Activated naive CD4-positive, alpha-beta T cell treated with anti-CD3 and anti-CD28 coated beads, Interleukin-2, amount 50 U/mL, for 24 hours (primary cell): Measurements from ENCODE around the gene ATF2.

Experiments used
- H3K27ac Mint-ChIP-seq: one replicate; pipeline ENCODE4 v1.8.0; 2021; ENCODE audit warnings: mild to moderate bottlenecking, mixed read lengths
- H3K27me3 Mint-ChIP-seq: one replicate; pipeline ENCODE4 v1.8.0; 2021; ENCODE audit warnings: mixed read lengths
- H3K36me3 Mint-ChIP-seq: one replicate; pipeline ENCODE4 v1.8.0; 2021; ENCODE audit warnings: mixed read lengths
- H3K4me1 Mint-ChIP-seq: one replicate; pipeline ENCODE4 v1.8.0; 2021; ENCODE audit warnings: mixed read lengths
- H3K4me3 Mint-ChIP-seq: one replicate; pipeline ENCODE4 v1.8.0; 2021; ENCODE audit warnings: mild to moderate bottlenecking, mixed read lengths
- H3K9me3 Mint-ChIP-seq: one replicate; pipeline ENCODE4 v1.8.0; 2021; ENCODE audit warnings: mixed read lengths

Gene ATF2

GRCh38 chr2:175175320-175175719 is 7.3 kb upstream of the ATF2 start:
- Mint-ChIP-seq H3K4me1 (peaks cover 41% of the 10 kb centered on the region), H3K27ac (no peak overlapping the region), H3K9me3 (no peaks in the 10 kb centered on the region), H3K36me3 (peaks cover 15% of the 10 kb centered on the region), H3K27me3 (no peaks in the 10 kb centered on the region), H3K4me3 (no peak overlapping the region)

DNA sequence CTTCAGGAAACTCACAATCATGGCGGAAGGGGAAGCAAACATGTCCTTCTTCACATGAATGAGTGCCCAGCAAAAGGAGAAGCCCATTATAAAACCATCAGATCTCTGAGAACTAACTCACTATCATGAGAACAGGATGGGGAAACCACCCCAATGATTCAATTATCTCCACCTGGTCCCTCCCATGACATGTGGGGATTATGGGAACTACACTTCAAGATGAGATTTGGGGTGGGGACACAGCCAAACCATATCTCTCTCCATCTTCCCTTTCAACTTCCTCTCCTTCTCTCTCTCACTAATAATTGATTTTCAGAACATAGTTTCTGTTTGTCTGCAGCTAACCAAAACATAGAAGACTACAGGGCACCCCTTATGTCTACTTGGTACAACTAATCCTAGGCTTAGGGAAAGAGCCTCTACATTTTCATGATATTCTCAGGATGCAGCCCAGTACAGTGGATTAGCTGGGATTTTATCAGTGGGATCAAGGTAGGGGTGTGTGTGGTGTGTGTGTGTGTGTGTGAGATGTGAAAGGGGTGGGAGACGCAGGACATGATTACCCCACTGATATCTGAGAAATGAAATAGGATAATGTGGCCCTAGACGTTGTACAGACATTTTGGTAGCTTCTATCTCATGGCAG is 2.8 kb upstream of the ATF2 start:
- H3K36me3 Mint-ChIP-seq, result peaks cover 11% of the 10 kb centered on the region
- no peak overlapping the region for H3K4me3 Mint-ChIP-seq
- H3K27me3 Mint-ChIP-seq, result no peaks in the 10 kb centered on the region
- H3K4me1 Mint-ChIP-seq, result peaks cover 58% of the 10 kb centered on the region
- no peaks in the 10 kb centered on the region for H3K9me3 Mint-ChIP-seq
- H3K27ac Mint-ChIP-seq, result no peak overlapping the region

- Mint-ChIP-seq H3K9me3 (no peaks in the 10 kb centered on the region), H3K36me3 (peaks cover 3% of the 10 kb centered on the region), H3K27me3 (no peaks in the 10 kb centered on the region), H3K4me3 (peak overlapping the region; percentile 94), H3K4me1 (peaks cover 60% of the 10 kb centered on the region), H3K27ac (peak overlapping the region; percentile 17)
Observed at GRCh38 chr2:175169191-175169590, 1.2 kb upstream of the ATF2 start.

- Mint-ChIP-seq H3K36me3 (peaks cover 3% of the 10 kb centered on the region), H3K4me1 (peaks cover 55% of the 10 kb centered on the region), H3K27me3 (no peaks in the 10 kb centered on the region), H3K4me3 (peak overlapping the region; percentile 94), H3K9me3 (no peaks in the 10 kb centered on the region), H3K27ac (peak overlapping the region; percentile 98)
Observed at GRCh38 chr2:175168564-175168945, 552 bp upstream of the ATF2 start.

- Mint-ChIP-seq H3K36me3 (no peaks in the 10 kb centered on the region), H3K27me3 (no peaks in the 10 kb centered on the region), H3K4me3 (peak overlapping the region; percentile 94), H3K9me3 (no peaks in the 10 kb centered on the region), H3K27ac (peak overlapping the region; percentile 98), H3K4me1 (peaks cover 58% of the 10 kb centered on the region)
Observed at GRCh38 chr2:175167076-175167791, 769 bp downstream of the ATF2 start.

GRCh38 chr2:175166216-175166824 is 1.7 kb downstream of the ATF2 start:
- no peaks in the 10 kb centered on the region for H3K9me3 Mint-ChIP-seq
- H3K4me3 Mint-ChIP-seq, result peak overlapping the region; percentile 94
- H3K27me3 Mint-ChIP-seq, result no peaks in the 10 kb centered on the region
- peaks cover 67% of the 10 kb centered on the region for H3K4me1 Mint-ChIP-seq
- H3K27ac Mint-ChIP-seq, result peak overlapping the region; percentile 35
- H3K36me3 Mint-ChIP-seq, result no peaks in the 10 kb centered on the region

GRCh38 chr2:175164235-175164634 is 3.8 kb downstream of the ATF2 start:
- no peak overlapping the region for H3K4me3 Mint-ChIP-seq

GRCh38 chr2:175158894-175159293 is 9.1 kb downstream of the ATF2 start:
- H3K9me3 Mint-ChIP-seq, result no peaks in the 10 kb centered on the region
- H3K27ac Mint-ChIP-seq, result no peak overlapping the region
- H3K4me3 Mint-ChIP-seq, result no peak overlapping the region
- H3K4me1 Mint-ChIP-seq, result peaks cover 55% of the 10 kb centered on the region
- H3K36me3 Mint-ChIP-seq, result peaks cover 3% of the 10 kb centered on the region
- H3K27me3 Mint-ChIP-seq, result no peaks in the 10 kb centered on the region

More at GRCh38 chr2:175164235-175164634, 3.8 kb downstream of the ATF2 start:
- H3K27me3 Mint-ChIP-seq, result no peaks in the 10 kb centered on the region
- peaks cover 65% of the 10 kb centered on the region for H3K4me1 Mint-ChIP-seq
- H3K36me3 Mint-ChIP-seq, result peaks cover 3% of the 10 kb centered on the region
- H3K27ac Mint-ChIP-seq, result no peak overlapping the region
- no peaks in the 10 kb centered on the region for H3K9me3 Mint-ChIP-seq

DNA sequence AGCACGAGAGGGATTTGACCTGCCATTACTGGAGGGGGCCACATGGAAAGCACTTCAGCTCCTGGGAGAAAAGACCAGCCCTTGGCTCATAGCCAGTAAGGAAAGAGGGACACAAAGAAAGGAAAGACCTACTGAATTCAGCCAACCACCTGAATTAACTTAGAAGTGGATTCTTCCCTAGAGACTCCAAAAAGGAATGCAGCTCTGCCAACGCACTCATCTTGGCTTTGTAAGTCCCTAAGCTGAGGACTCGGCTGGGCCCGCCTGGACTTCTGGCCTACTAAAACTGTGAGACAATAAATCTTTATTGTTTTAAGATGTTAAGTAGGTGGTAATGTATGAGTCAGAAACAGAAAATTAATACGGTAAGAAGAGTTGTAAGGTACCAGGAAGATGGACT is 11.5 kb downstream of the ATF2 start:
- Mint-ChIP-seq H3K27me3 (no peaks in the 10 kb centered on the region), H3K4me1 (peaks cover 61% of the 10 kb centered on the region), H3K36me3 (peaks cover 3% of the 10 kb centered on the region), H3K27ac (no peak overlapping the region), H3K4me3 (no peak overlapping the region), H3K9me3 (no peaks in the 10 kb centered on the region)

DNA sequence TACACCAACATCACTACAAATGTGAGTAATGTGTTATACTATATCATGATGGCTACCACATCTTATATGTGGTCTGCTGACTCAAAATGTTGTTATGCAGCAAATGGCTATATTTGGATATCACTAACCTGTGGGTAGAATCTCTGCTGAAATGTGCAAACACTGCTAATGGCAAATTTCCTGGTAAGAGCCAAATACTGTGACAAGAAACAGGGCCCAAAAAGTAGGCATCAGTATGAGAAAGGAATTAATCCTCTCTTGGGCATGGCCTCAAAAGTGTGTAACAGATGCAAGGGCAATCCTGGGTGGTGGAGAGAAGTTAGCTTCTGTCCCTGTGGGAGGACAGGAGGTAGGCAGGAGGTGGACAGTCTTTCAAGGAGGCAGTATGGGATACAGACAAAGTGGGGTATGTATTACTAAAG is 13.3 kb downstream of the ATF2 start:
- Mint-ChIP-seq H3K27me3 (no peaks in the 10 kb centered on the region), H3K9me3 (no peaks in the 10 kb centered on the region), H3K4me1 (peaks cover 54% of the 10 kb centered on the region), H3K4me3 (no peak overlapping the region), H3K27ac (peak overlapping the region; percentile 26), H3K36me3 (peaks cover 3% of the 10 kb centered on the region)

GRCh38 chr2:175152242-175152641 is 15.8 kb downstream of the ATF2 start:
- Mint-ChIP-seq H3K4me1 (peaks cover 70% of the 10 kb centered on the region), H3K4me3 (no peak overlapping the region), H3K36me3 (peaks cover 9% of the 10 kb centered on the region), H3K9me3 (no peaks in the 10 kb centered on the region), H3K27ac (no peak overlapping the region), H3K27me3 (no peaks in the 10 kb centered on the region)

- no peak overlapping the region for H3K27ac Mint-ChIP-seq
- no peaks in the 10 kb centered on the region for H3K27me3 Mint-ChIP-seq
- H3K4me1 Mint-ChIP-seq, result peaks cover 69% of the 10 kb centered on the region
- no peaks in the 10 kb centered on the region for H3K9me3 Mint-ChIP-seq
- peaks cover 9% of the 10 kb centered on the region for H3K36me3 Mint-ChIP-seq
- no peak overlapping the region for H3K4me3 Mint-ChIP-seq
Observed at GRCh38 chr2:175151791-175152190, 16.2 kb downstream of the ATF2 start.

GRCh38 chr2:175147186-175147585 is 20.8 kb downstream of the ATF2 start:
- peaks cover 17% of the 10 kb centered on the region for H3K36me3 Mint-ChIP-seq
- no peaks in the 10 kb centered on the region for H3K27me3 Mint-ChIP-seq
- H3K4me3 Mint-ChIP-seq, result no peak overlapping the region
- no peaks in the 10 kb centered on the region for H3K9me3 Mint-ChIP-seq
- H3K27ac Mint-ChIP-seq, result no peak overlapping the region
- H3K4me1 Mint-ChIP-seq, result peaks cover 68% of the 10 kb centered on the region

- H3K9me3 Mint-ChIP-seq, result no peaks in the 10 kb centered on the region
- H3K27me3 Mint-ChIP-seq, result no peaks in the 10 kb centered on the region
- H3K4me3 Mint-ChIP-seq, result no peak overlapping the region
- H3K4me1 Mint-ChIP-seq, result peaks cover 55% of the 10 kb centered on the region
- peaks cover 12% of the 10 kb centered on the region for H3K36me3 Mint-ChIP-seq
- H3K27ac Mint-ChIP-seq, result no peak overlapping the region
Observed at GRCh38 chr2:175143678-175144077, 24.3 kb downstream of the ATF2 start.

DNA sequence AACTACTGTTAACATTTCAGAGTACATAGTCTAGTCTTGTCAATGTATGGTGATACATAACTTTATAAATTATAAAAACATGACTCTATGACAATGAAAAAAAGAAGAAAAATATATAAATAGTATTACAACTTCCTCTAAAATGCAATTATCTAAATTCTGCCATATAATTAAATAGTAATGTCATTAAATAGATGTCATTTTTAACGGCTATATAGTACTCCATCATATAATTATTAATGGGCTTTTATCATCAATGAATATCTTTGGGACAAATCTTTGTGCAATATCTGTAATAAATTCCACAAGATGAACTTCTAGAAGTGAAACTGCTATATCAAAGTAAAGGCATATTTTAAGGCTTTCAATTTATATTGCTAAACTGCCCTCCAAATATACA is 24.8 kb downstream of the ATF2 start:
- H3K4me1 Mint-ChIP-seq, result peaks cover 55% of the 10 kb centered on the region
- H3K4me3 Mint-ChIP-seq, result no peak overlapping the region
- no peaks in the 10 kb centered on the region for H3K27me3 Mint-ChIP-seq
- peaks cover 13% of the 10 kb centered on the region for H3K36me3 Mint-ChIP-seq
- no peaks in the 10 kb centered on the region for H3K9me3 Mint-ChIP-seq
- no peak overlapping the region for H3K27ac Mint-ChIP-seq

DNA sequence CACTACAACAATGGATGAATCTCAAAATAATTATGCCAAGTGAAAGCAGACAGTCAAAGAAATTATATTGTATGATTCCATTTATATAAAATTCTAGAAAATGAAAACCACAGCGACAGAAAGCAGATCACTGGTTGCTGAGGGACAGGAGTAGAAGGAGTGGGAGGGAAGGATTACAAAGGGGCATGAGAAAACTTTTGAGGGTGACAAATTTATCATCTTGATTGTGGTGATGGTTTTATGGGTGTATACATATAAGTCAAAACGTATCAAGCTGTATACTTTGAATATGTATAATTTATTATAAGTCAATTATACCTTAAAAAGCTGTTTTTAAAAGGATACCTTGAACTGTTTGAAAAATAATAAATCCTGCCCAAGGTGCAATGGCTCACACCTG is 27.7 kb downstream of the ATF2 start:
- Mint-ChIP-seq H3K36me3 (peaks cover 15% of the 10 kb centered on the region), H3K4me1 (peaks cover 58% of the 10 kb centered on the region), H3K27ac (no peak overlapping the region), H3K9me3 (no peaks in the 10 kb centered on the region), H3K27me3 (no peaks in the 10 kb centered on the region), H3K4me3 (no peak overlapping the region)
